Stimulated activated CD8-positive, alpha-beta memory T cell treated with anti-CD3 and anti-CD28 coated beads, Interleukin-4, amount 100 ng/mL, for 4 hours (primary cell): Measurements from ENCODE around the gene UBXN6.
A peak's percentile ranks its signal among the peaks of the same experiment; 100 is the strongest.

ENCODE experiments used
- DNase-seq, 2 donors: peaks; one replicate each; pipeline ENCODE4 v3.0.0-alpha.2; 2020; ENCODE audit warnings: low read depth in 2 of 2, low spot score in 1 of 2

Gene UBXN6

GRCh38 chr19:4409123-4409933 lies 48.3 kb downstream of the UBXN6 start:
- DNase-seq: no peak

GRCh38 chr19:4406626-4407025 lies 51.0 kb downstream of the UBXN6 start:
- no peak for DNase-seq

- no peak for DNase-seq
Measured at GRCh38 chr19:4405977-4406376, 51.6 kb downstream of the UBXN6 start.

- DNase-seq: no peak
Measured at GRCh38 chr19:4403005-4403761, 54.4 kb downstream of the UBXN6 start.

GRCh38 chr19:4402171-4403004 lies 55.2 kb downstream of the UBXN6 start, which contains the start of gene CHAF1A:
CHAF1A (plus strand) TSS chr19:4402640; CDS start chr19:4402763, 123 bp downstream.
- peak; percentile 95 to 99 for DNase-seq

GRCh38 chr19:4401769-4402170 lies 55.8 kb downstream of the UBXN6 start:
- no peak for DNase-seq

- DNase-seq: peak; percentile 85 to 89
Measured at GRCh38 chr19:4400135-4400936, 57.3 kb downstream of the UBXN6 start, which contains the start of gene SH3GL1. SH3GL1 (minus strand) TSS chr19:4400547; CDS start chr19:4400368, 179 bp downstream.

- DNase-seq: no peak
Measured at GRCh38 chr19:4399812-4400134, 57.8 kb downstream of the UBXN6 start.

GRCh38 chr19:4396949-4397783 lies 60.4 kb downstream of the UBXN6 start:
- DNase-seq: no peak
